GM23248 (cell line): ENCODE data around the gene TTLL8. TPM values are rescaled to one million over a fixed set of nuclear protein-coding genes. Genes with fewer than 3 reads are reported as not detected.
"Not testable (repeated sequence)": the region's sequence is repeated elsewhere in the genome, so short reads cannot be mapped to it uniquely, and the experiment has no call there.

Experiments
- DNase-seq: peaks from one replicate; pipeline ENCODE4 v3.0.0-alpha.2; 2015
- H2AFZ ChIP-seq: fragments of 200-600 bp; sonication (generic); 2 replicates; pipeline ENCODE4 v1.6.1; 2016; ENCODE audit warnings: antibody characterized with exemption
- H3F3A ChIP-seq: fragments of 200-600 bp; sonication (generic); 2 replicates; pipeline ENCODE4 v1.6.1; 2016; ENCODE audit warnings: mild to moderate bottlenecking, antibody characterized with exemption, mixed run types; ENCODE audit not compliant: insufficient read depth
- H3K27ac ChIP-seq: fragments of 200-600 bp; sonication (generic); 2 replicates; pipeline ENCODE4 v1.5.1; 2016; ENCODE audit warnings: mild to moderate bottlenecking
- H3K27me3 ChIP-seq: fragments of 200-600 bp; sonication (generic); replicated peaks from 2 replicates; pipeline ENCODE4 v1.6.1; 2016; ENCODE audit warnings: mild to moderate bottlenecking; ENCODE audit not compliant: insufficient read depth
- H3K36me3 ChIP-seq: fragments of 200-600 bp; sonication (generic); 2 replicates; pipeline ENCODE4 v1.6.1; 2016; ENCODE audit warnings: low read depth, mild to moderate bottlenecking
- H3K4me1 ChIP-seq: fragments of 200-600 bp; sonication (generic); 2 replicates; pipeline ENCODE4 v1.6.1; 2016; ENCODE audit warnings: mild to moderate bottlenecking; ENCODE audit not compliant: insufficient read depth
- H3K4me2 ChIP-seq: fragments of 200-600 bp; sonication (generic); one replicate; pipeline ENCODE4 v1.6.1; 2016; ENCODE audit warnings: mild to moderate bottlenecking; ENCODE audit not compliant: unreplicated experiment
- H3K4me3 ChIP-seq: fragments of 200-600 bp; sonication (generic); 2 replicates; pipeline ENCODE4 v1.5.1; 2016; ENCODE audit warnings: mild to moderate bottlenecking
- H3K79me2 ChIP-seq: fragments of 200-600 bp; sonication (generic); 2 replicates; pipeline ENCODE4 v1.6.1; 2016; ENCODE audit warnings: mild to moderate bottlenecking; ENCODE audit not compliant: insufficient read depth
- H3K9ac ChIP-seq: fragments of 200-600 bp; sonication (generic); 2 replicates; pipeline ENCODE4 v1.6.1; 2016; ENCODE audit warnings: mild to moderate bottlenecking
- H3K9me2 ChIP-seq: fragments of 200-600 bp; sonication (generic); 2 replicates; pipeline ENCODE4 v1.6.1; 2016; ENCODE audit warnings: mixed run types, mild to moderate bottlenecking, moderate library complexity; ENCODE audit not compliant: insufficient read depth
- H3K9me3 ChIP-seq: fragments of 200-600 bp; sonication (generic); one replicate; pipeline ENCODE4 v1.6.1; 2017; ENCODE audit warnings: low read depth
- H4K20me1 ChIP-seq: fragments of 200-600 bp; sonication (generic); 2 replicates; pipeline ENCODE4 v1.6.0; 2016; ENCODE audit not compliant: insufficient read depth
- EZH2 ChIP-seq: fragments of 200-600 bp; sonication (generic); IDR thresholded peaks from 2 replicates; pipeline ENCODE4 v1.6.1; 2018; ENCODE audit warnings: antibody characterized with exemption, mild to moderate bottlenecking; ENCODE audit not compliant: insufficient read depth, poor library complexity, severe bottlenecking
- EZH2phosphoT487 ChIP-seq: fragments of 200-600 bp; sonication (generic); IDR thresholded peaks from 2 replicates; pipeline ENCODE4 v1.6.1; 2018; ENCODE audit warnings: antibody characterized with exemption, moderate library complexity, mild to moderate bottlenecking, low read depth; ENCODE audit not compliant: insufficient read depth
- WGBS, 2 experiments: methylation state at CpG; one replicate each; pipeline ENCODE4 v1.1.6; 2015 to 2017; ENCODE audit warnings: low lambda C conversion rate in 2 of 2, low coverage in 1 of 2; ENCODE audit errors: missing lambda C conversion rate in 2 of 2; 5-methylcytosine and 5-hydroxymethylcytosine counted together
- in situ Hi-C: fragments of 300-500 bp; cut with MboI; formaldehyde crosslinking; loops from 2 replicates; pipeline ENCODE4 v1.15.0; 2020
- polyA plus RNA-seq: library from polyadenylated mRNA; unstranded; fragments of >200 nt; fragmentation: Nextera tagmentation; extraction: Ambion mirVana; gene quantifications from 2 replicates; pipeline ENCODE4 v1.2.1, GENCODE V29; 2016
- total RNA-seq: library from RNA; depleted of rRNA; stranded (reverse); fragments of >200 nt; shearing (Covaris generic); gene quantifications from 2 replicates; pipeline ENCODE4 v1.2.3, GENCODE V29; 2014

The TTLL8 gene
- total and polyA plus RNA-seq, 2 experiments from 2014 or later, result not detected

- TF ChIP-seq EZH2phosphoT487, result no peak
- no peak for TF ChIP-seq EZH2
- H3K36me3 ChIP-seq, result no peaks in the 10 kb centered on the region
- in situ Hi-C loops, result no loop called here
Observed at GRCh38 chr22:50088096-50088495, 30.0 kb upstream of the TTLL8 start.

GRCh38 chr22:50087646-50088045, 29.5 kb upstream of the TTLL8 start:
- Histone ChIP-seq H4K20me1 (no peaks in the 10 kb centered on the region), H2AFZ (no peak overlapping the region), H3K27ac (no peak overlapping the region), H3K4me3 (no peak overlapping the region), H3K79me2 (no peaks in the 10 kb centered on the region), H3K9me2 (no peaks in the 10 kb centered on the region), H3K9ac (no peak overlapping the region), H3K9me3 (no peaks in the 10 kb centered on the region), H3K36me3 (no peaks in the 10 kb centered on the region), H3K27me3 (peaks cover 20% of the 10 kb centered on the region), H3F3A (no peaks in the 10 kb centered on the region), H3K4me2 (no peak overlapping the region), H3K4me1 (no peaks in the 10 kb centered on the region)
- DNase-seq, result no peak
- in situ Hi-C loops, result no loop called here
- 71 to 72% methylated on average over 11 to 12 of the region's 12 CpGs for WGBS, 2 experiments
- TF ChIP-seq EZH2phosphoT487, result no peak
- TF ChIP-seq EZH2, result no peak

More at GRCh38 chr22:50088096-50088495, 30.0 kb upstream of the TTLL8 start:
- Histone ChIP-seq H3K27ac (no peak overlapping the region), H3K9me3 (no peaks in the 10 kb centered on the region), H2AFZ (no peak overlapping the region), H3K79me2 (no peaks in the 10 kb centered on the region), H3K4me1 (no peaks in the 10 kb centered on the region), H3K9me2 (no peaks in the 10 kb centered on the region), H3F3A (no peaks in the 10 kb centered on the region), H4K20me1 (no peaks in the 10 kb centered on the region), H3K9ac (no peak overlapping the region), H3K27me3 (peaks cover 20% of the 10 kb centered on the region), H3K4me2 (no peak overlapping the region), H3K4me3 (no peak overlapping the region)
- no peak for DNase-seq
- WGBS, 2 experiments, result 72 to 80% methylated on average over 8 to 12 of the region's 12 CpGs

GRCh38 chr22:50086975-50087374, 28.9 kb upstream of the TTLL8 start:
- H3K9me3 ChIP-seq, H3F3A ChIP-seq, H3K4me2 ChIP-seq, H3K4me3 ChIP-seq, H4K20me1 ChIP-seq, H3K9ac ChIP-seq, H3K36me3 ChIP-seq, H3K9me2 ChIP-seq, H3K79me2 ChIP-seq, H3K4me1 ChIP-seq, H2AFZ ChIP-seq, H3K27ac ChIP-seq, DNase-seq, in situ Hi-C loops: not testable (repeated sequence)
- 72% methylated on average over 4 of the region's 4 CpGs for WGBS, 2 experiments
- peaks cover 18% of the 10 kb centered on the region for H3K27me3 ChIP-seq

GRCh38 chr22:50086526-50086925, 28.4 kb upstream of the TTLL8 start:
- H3K9me3 ChIP-seq, result no peaks in the 10 kb centered on the region
- 18 to 19% methylated on average over 5 of the region's 5 CpGs for WGBS, 2 experiments
- no peak for TF ChIP-seq EZH2
- TF ChIP-seq EZH2phosphoT487, result no peak
- H3K79me2 ChIP-seq, result no peaks in the 10 kb centered on the region
- H3K9me2 ChIP-seq, result no peaks in the 10 kb centered on the region
- peak; percentile 43 for DNase-seq
- H3K4me1 ChIP-seq, result no peaks in the 10 kb centered on the region
- H3K4me2 ChIP-seq, result no peak overlapping the region
- peaks cover 14% of the 10 kb centered on the region; the same call in 1 of the 2 replicates for H3K27me3 ChIP-seq
- no peaks in the 10 kb centered on the region for H3F3A ChIP-seq
- H3K9ac ChIP-seq, result no peak overlapping the region
- H2AFZ ChIP-seq, result no peak overlapping the region
- in situ Hi-C loops, result no loop called here
- H3K4me3 ChIP-seq, result no peak overlapping the region
- H3K27ac ChIP-seq, result no peak overlapping the region
- no peaks in the 10 kb centered on the region for H4K20me1 ChIP-seq
- H3K36me3 ChIP-seq, result no peaks in the 10 kb centered on the region
